Measurements from ENCODE around the gene TEAD1. TPM values are rescaled to one million over a fixed set of nuclear protein-coding genes. Genes with fewer than 3 reads are reported as not detected.

Gene TEAD1
- total RNA-seq, 1 donor from 2014 or later, result 126 TPM

- intact Hi-C loops (cut with DNase I), result no loop called here
- ATAC-seq (no peak), DNase-seq (ENCODE audit: missing footprints) (no peak)
These were observed 94.8 kb downstream of the TEAD1 start for GRCh38 chr11:12768726-12769673.

GRCh38 chr11:12769834-12770345, 95.7 kb downstream of the TEAD1 start:
- no peak for ATAC-seq
- intact Hi-C loops (cut with DNase I), result no loop called here
- no peak for DNase-seq (ENCODE audit: missing footprints)

GRCh38 chr11:12770435-12770834, 96.2 kb downstream of the TEAD1 start:
- intact Hi-C loops (cut with DNase I), result no loop called here
- DNase-seq (ENCODE audit: missing footprints) (no peak), ATAC-seq (no peak)

GRCh38 chr11:12770966-12771597, 96.9 kb downstream of the TEAD1 start:
- DNase-seq (ENCODE audit: missing footprints), result no peak
- no peak for ATAC-seq
- intact Hi-C loops (cut with DNase I), result no loop called here

GRCh38 chr11:12771875-12772274, 97.7 kb downstream of the TEAD1 start:
- no peak for ATAC-seq
- no peak for DNase-seq (ENCODE audit: missing footprints)
- intact Hi-C loops (cut with DNase I), result no loop called here

- intact Hi-C loops (cut with DNase I), result no loop called here
- no peak for DNase-seq (ENCODE audit: missing footprints)
- ATAC-seq, result no peak
These were observed 98.1 kb downstream of the TEAD1 start for GRCh38 chr11:12772324-12772723.

GRCh38 chr11:12773591-12773990, 99.4 kb downstream of the TEAD1 start:
- intact Hi-C loops (cut with DNase I), result no loop called here
- DNase-seq (ENCODE audit: missing footprints), result no peak
- ATAC-seq, result no peak

GRCh38 chr11:12775955-12776354, 101.7 kb downstream of the TEAD1 start:
- no peak for ATAC-seq
- no peak for DNase-seq (ENCODE audit: missing footprints)
- intact Hi-C loops (cut with DNase I), result no loop called here

- no peak for ATAC-seq
- intact Hi-C loops (cut with DNase I), result no loop called here
- no peak for DNase-seq (ENCODE audit: missing footprints)
These were observed 103.1 kb downstream of the TEAD1 start for GRCh38 chr11:12777208-12777874.

- intact Hi-C loops (cut with DNase I), result no loop called here
- ATAC-seq (no peak), DNase-seq (ENCODE audit: missing footprints) (no peak)
These were observed 104.2 kb downstream of the TEAD1 start for GRCh38 chr11:12778240-12778905.

GRCh38 chr11:12783765-12784164, 109.5 kb downstream of the TEAD1 start:
- no peak for ATAC-seq
- intact Hi-C loops (cut with DNase I), result no loop called here
- DNase-seq (ENCODE audit: missing footprints), result no peak

GRCh38 chr11:12784445-12784844, 110.2 kb downstream of the TEAD1 start:
- intact Hi-C loops (cut with DNase I), result no loop called here
- ATAC-seq, result no peak
- no peak for DNase-seq (ENCODE audit: missing footprints)

GRCh38 chr11:12784987-12785386, 110.8 kb downstream of the TEAD1 start:
- intact Hi-C loops (cut with DNase I), result no loop called here
- DNase-seq (ENCODE audit: missing footprints), result no peak
- ATAC-seq, result peak; percentile 72

GRCh38 chr11:12785901-12786300, 111.7 kb downstream of the TEAD1 start:
- DNase-seq (ENCODE audit: missing footprints), result no peak
- intact Hi-C loops (cut with DNase I), result no loop called here
- ATAC-seq, result no peak

- ATAC-seq (peak; percentile 42), DNase-seq (ENCODE audit: missing footprints) (no peak)
- intact Hi-C loops (cut with DNase I), result no loop called here
These were observed 112.2 kb downstream of the TEAD1 start for GRCh38 chr11:12786450-12786849.

GRCh38 chr11:12786891-12787290, 112.7 kb downstream of the TEAD1 start:
- no peak for DNase-seq (ENCODE audit: missing footprints)
- ATAC-seq, result no peak
- intact Hi-C loops (cut with DNase I), result no loop called here

- intact Hi-C loops (cut with DNase I), result no loop called here
- no peak for DNase-seq (ENCODE audit: missing footprints)
- ATAC-seq, result no peak
These were observed 113.6 kb downstream of the TEAD1 start for GRCh38 chr11:12787847-12788246.

- no peak for ATAC-seq
- DNase-seq (ENCODE audit: missing footprints), result no peak
- intact Hi-C loops (cut with DNase I), result no loop called here
These were observed 114.8 kb downstream of the TEAD1 start for GRCh38 chr11:12789054-12789453.

- DNase-seq (ENCODE audit: missing footprints) (no peak), ATAC-seq (no peak)
- intact Hi-C loops (cut with DNase I), result no loop called here
These were observed 115.5 kb downstream of the TEAD1 start for GRCh38 chr11:12789596-12790215.

Measured in Right ventricle myocardium inferior (tissue), 1 donor.